ENCODE measurements around the gene CDCA3.
A peak's percentile ranks its signal among the peaks of the same experiment; 100 is the strongest.
"Not testable (repeated sequence)": the region's sequence is repeated elsewhere in the genome, so short reads cannot be mapped to it uniquely, and the experiment has no call there.

Gene CDCA3

GRCh38 chr12:6851153-6851920, at the start of gene CDCA3:
CDCA3 (minus strand) TSS chr12:6851286; CDS start chr12:6850952, 334 bp downstream.
- DNase-seq (ENCODE audit: extremely low read depth in 1 of 2, low read depth in 1 of 2): peak; percentile 80 to 84

GRCh38 chr12:6899837-6900519, 48.9 kb upstream of the CDCA3 start:
- no peak for DNase-seq (ENCODE audit: extremely low read depth in 1 of 2, low read depth in 1 of 2)

DNA sequence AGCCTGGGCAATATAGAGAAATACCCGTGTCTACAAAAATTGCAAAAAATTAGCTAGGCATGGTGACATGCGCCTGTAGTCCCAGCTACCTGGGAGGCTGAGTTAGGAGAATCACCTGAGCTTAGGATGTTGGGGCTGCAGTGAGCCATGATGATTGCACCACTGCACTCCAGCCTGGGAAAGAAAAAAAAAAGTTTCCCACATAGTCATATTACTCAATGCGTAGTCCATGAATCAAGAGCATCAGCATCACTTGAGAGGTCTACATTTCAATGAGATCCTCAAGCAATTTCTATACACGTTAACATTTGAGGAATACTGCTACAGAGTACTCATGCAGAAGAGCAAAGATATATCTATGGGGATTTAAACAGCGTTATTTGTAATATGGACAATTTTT, 48.3 kb upstream of the CDCA3 start:
- no peak for DNase-seq (ENCODE audit: extremely low read depth in 1 of 2, low read depth in 1 of 2)

DNA sequence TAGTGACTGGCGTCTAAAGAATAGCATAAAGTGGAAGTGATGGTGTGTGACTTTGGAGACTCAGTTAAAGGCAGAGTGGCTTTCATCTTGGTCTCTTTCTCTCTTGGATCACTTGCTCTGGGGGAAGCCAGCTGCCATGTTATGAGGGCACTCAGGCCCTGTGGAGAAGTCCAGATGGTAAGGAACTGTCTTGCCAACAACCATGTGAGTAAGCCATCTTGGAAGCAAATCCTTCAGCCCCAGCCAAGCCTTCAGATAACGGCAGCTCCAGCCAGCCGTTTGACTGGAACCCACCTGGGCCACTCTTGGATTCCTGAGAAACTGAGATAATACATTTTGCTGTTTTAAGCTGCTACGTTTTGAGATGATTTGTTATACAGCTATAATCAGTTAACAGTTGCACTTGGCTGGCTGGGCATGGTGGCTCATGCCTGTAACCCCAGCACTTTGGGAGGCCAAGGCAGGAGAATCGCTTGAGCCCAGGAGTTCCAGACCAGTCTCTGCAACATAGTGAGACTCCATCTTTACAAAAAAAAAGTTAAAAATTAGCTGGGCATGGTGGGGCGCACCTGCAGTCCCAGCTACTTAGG, 45.9 kb upstream of the CDCA3 start:
- DNase-seq (ENCODE audit: extremely low read depth in 1 of 2, low read depth in 1 of 2): no peak

- no peak for DNase-seq (ENCODE audit: extremely low read depth in 1 of 2, low read depth in 1 of 2)
These were observed 43.2 kb upstream of the CDCA3 start for GRCh38 chr12:6894321-6894720.

DNA sequence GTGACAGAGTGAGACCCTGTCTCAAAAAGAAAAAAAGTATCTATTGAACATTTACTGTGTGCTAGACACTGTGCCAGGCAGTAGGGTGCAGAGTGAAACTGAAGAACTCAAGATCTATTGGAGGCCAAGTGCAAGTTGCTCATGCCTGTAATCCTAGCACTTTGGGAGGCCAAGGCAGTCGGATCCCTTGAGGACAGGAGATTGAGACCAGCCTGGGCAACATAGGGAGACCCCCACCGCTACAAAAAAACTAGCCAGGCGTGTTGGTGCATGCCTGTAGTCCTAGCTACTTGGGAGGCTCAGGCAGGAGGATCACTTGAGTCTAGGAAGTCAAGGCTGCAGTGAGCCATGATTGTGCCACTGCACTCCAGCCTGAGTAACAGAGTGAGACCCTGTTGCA, 41.6 kb upstream of the CDCA3 start:
- not testable (repeated sequence) for DNase-seq (ENCODE audit: extremely low read depth in 1 of 2, low read depth in 1 of 2)

- no peak for DNase-seq (ENCODE audit: extremely low read depth in 1 of 2, low read depth in 1 of 2)
These were observed 40.5 kb upstream of the CDCA3 start for GRCh38 chr12:6891646-6892001.

GRCh38 chr12:6890789-6891645, 39.9 kb upstream of the CDCA3 start:
- DNase-seq (ENCODE audit: extremely low read depth in 1 of 2, low read depth in 1 of 2): peak; percentile 95 to 99

GRCh38 chr12:6889775-6890573, 38.9 kb upstream of the CDCA3 start:
- DNase-seq (ENCODE audit: extremely low read depth in 1 of 2, low read depth in 1 of 2): not testable (repeated sequence)

DNA sequence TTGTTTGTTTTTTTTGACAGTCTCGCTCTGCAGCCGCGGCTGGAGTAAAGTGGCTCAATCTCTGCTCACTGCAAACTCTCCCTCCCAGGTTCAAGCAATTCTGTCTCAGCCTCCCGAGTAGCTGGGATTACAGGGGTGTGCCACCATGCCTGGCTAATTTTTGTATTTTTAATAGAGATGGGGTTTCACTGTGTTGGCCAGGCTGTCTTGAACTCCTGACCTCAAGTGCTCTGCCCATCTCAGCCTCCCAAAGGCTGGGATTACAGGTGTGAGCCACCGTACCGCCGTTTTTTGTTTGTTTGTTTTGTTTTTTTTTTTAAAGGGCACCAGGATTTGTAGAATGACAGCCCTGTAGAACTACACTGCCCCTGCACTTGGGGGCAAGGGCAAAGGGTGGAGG, 37.7 kb upstream of the CDCA3 start:
- DNase-seq (ENCODE audit: extremely low read depth in 1 of 2, low read depth in 1 of 2): not testable (repeated sequence)

- DNase-seq (ENCODE audit: extremely low read depth in 1 of 2, low read depth in 1 of 2): no peak
These were observed 37.3 kb upstream of the CDCA3 start for GRCh38 chr12:6888360-6888759.

- DNase-seq (ENCODE audit: extremely low read depth in 1 of 2, low read depth in 1 of 2): no peak
These were observed 36.4 kb upstream of the CDCA3 start for GRCh38 chr12:6887460-6887859.

GRCh38 chr12:6886206-6886999, 35.3 kb upstream of the CDCA3 start:
- DNase-seq (ENCODE audit: extremely low read depth in 1 of 2, low read depth in 1 of 2): not testable (repeated sequence)

DNA sequence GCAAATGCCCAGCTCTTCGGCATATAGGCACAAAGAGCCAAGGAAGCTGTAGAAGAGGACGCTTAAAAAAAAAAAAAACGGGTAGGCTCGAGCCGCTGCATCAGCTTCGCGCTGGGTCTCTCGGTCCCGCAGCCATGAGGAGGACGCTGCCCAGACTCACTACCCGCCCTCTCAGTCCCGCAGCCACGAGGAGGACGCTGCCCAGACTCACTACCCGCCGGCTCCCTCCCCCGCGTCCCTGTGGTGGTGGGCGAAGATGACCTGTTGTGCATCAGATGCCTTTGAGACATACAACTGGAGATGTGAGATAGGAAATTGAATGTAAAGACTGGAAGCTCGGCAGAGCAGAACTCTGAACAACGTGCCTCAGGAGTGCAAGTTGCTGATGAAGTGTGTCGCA, 33.5 kb upstream of the CDCA3 start:
- no peak for DNase-seq (ENCODE audit: extremely low read depth in 1 of 2, low read depth in 1 of 2)

- no peak for DNase-seq (ENCODE audit: extremely low read depth in 1 of 2, low read depth in 1 of 2)
These were observed 32.6 kb upstream of the CDCA3 start for GRCh38 chr12:6883683-6884082.

DNA sequence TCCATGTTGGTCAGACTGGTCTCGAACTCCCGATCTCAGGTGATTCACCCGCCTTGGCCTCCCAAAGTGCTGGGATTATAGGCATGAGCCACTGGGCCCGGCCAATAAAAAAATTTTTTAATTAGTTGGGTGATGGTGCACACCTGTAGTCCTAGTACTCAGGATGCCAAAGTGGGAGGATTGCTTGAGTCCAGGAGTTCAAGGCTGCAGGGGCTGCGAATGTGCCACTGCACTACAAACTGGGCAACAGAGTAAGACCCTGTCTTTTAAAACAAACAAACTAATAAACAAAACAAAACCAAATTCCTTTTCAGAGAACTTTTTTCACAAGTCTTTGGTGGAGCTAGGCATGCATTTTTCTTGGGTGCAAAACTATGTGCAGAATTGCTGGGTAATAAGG, 32.2 kb upstream of the CDCA3 start:
- DNase-seq (ENCODE audit: extremely low read depth in 1 of 2, low read depth in 1 of 2): no peak

- not testable (repeated sequence) for DNase-seq (ENCODE audit: extremely low read depth in 1 of 2, low read depth in 1 of 2)
These were observed 28.7 kb upstream of the CDCA3 start for GRCh38 chr12:6879824-6880223.

GRCh38 chr12:6874015-6874368, 22.9 kb upstream of the CDCA3 start:
- DNase-seq (ENCODE audit: extremely low read depth in 1 of 2, low read depth in 1 of 2): not testable (repeated sequence)

Measured in activated CD8-positive, alpha-beta memory T cell treated with anti-CD3 and anti-CD28 coated beads for 1 hour (primary cell).